Measurements from ENCODE around the gene ATG7. TPM values are rescaled to one million over a fixed set of nuclear protein-coding genes. Genes with fewer than 3 reads are reported as not detected.

ATG7 gene
- total RNA-seq, 1 donor from 2014 or later, result 55.0 TPM

- intact Hi-C loops (cut with DNase I), result no loop called here
- DNase-seq (ENCODE audit: extremely low spot score in 2 of 2), result no peak
- H3K27me3 ChIP-seq, result no peaks in the 10 kb centered on the region
- no peak overlapping the region for H3K4me3 ChIP-seq
- peaks cover 0 to 35% of the 10 kb centered on the region in 2 donors for H3K36me3 ChIP-seq
- no peak overlapping the region for H3K27ac ChIP-seq
- H3K9me3 ChIP-seq, result no peaks in the 10 kb centered on the region
- no peaks in the 10 kb centered on the region for H3K4me1 ChIP-seq
- TF ChIP-seq CTCF (IDR thresholded peaks at IDR 0.05) (no peak), POLR2AphosphoS5 (IDR thresholded peaks at IDR 0.05; ENCODE audit: insufficient read depth in 1 of 2, low read depth in 1 of 2) (no peak), POLR2A (IDR thresholded peaks at IDR 0.05) (no peak)
These were observed 32.0 kb downstream of the ATG7 start for GRCh38 chr3:11304175-11304574.

- H3K4me1 ChIP-seq, result no peaks in the 10 kb centered on the region
- H3K27ac ChIP-seq, result no peak overlapping the region
- H3K27me3 ChIP-seq, result no peaks in the 10 kb centered on the region
- H3K36me3 ChIP-seq, result peaks cover 0 to 38% of the 10 kb centered on the region in 2 donors
- no peak for DNase-seq (ENCODE audit: extremely low spot score in 2 of 2)
- no peaks in the 10 kb centered on the region for H3K9me3 ChIP-seq
- H3K4me3 ChIP-seq, result no peak overlapping the region
- intact Hi-C loops (cut with DNase I), result no loop called here
- TF ChIP-seq POLR2AphosphoS5 (IDR thresholded peaks at IDR 0.05; ENCODE audit: insufficient read depth in 1 of 2, low read depth in 1 of 2), result no peak
- TF ChIP-seq CTCF (IDR thresholded peaks at IDR 0.05), result no peak
- TF ChIP-seq POLR2A (IDR thresholded peaks at IDR 0.05), result no peak
These were observed 33.3 kb downstream of the ATG7 start for GRCh38 chr3:11305509-11305908.

- no peak for TF ChIP-seq POLR2A (IDR thresholded peaks at IDR 0.05)
- no peak for TF ChIP-seq POLR2AphosphoS5 (IDR thresholded peaks at IDR 0.05; ENCODE audit: insufficient read depth in 1 of 2, low read depth in 1 of 2)
- no peak for TF ChIP-seq CTCF (IDR thresholded peaks at IDR 0.05)
- Histone ChIP-seq H3K27me3 (no peaks in the 10 kb centered on the region), H3K27ac (peak overlapping the region; percentile 33), H3K4me3 (no peak overlapping the region), H3K9me3 (no peaks in the 10 kb centered on the region), H3K4me1 (no peaks in the 10 kb centered on the region), H3K36me3 (peaks cover 0 to 38% of the 10 kb centered on the region in 2 donors)
- no peak for DNase-seq (ENCODE audit: extremely low spot score in 2 of 2)
- intact Hi-C loops (cut with DNase I), result no loop called here
These were observed 34.8 kb downstream of the ATG7 start for GRCh38 chr3:11306817-11307589.

GRCh38 chr3:11307830-11308432 lies 35.7 kb downstream of the ATG7 start:
- no peaks in the 10 kb centered on the region for H3K27me3 ChIP-seq
- no peaks in the 10 kb centered on the region for H3K4me1 ChIP-seq
- intact Hi-C loops (cut with DNase I), result no loop called here
- no peak for TF ChIP-seq CTCF (IDR thresholded peaks at IDR 0.05)
- no peak for TF ChIP-seq POLR2A (IDR thresholded peaks at IDR 0.05)
- TF ChIP-seq POLR2AphosphoS5 (IDR thresholded peaks at IDR 0.05; ENCODE audit: insufficient read depth in 1 of 2, low read depth in 1 of 2), result no peak
- DNase-seq (ENCODE audit: extremely low spot score in 2 of 2), result no peak
- H3K27ac ChIP-seq, result peak overlapping the region; percentile 33
- H3K36me3 ChIP-seq, result peaks cover 0 to 38% of the 10 kb centered on the region in 2 donors
- no peak overlapping the region for H3K4me3 ChIP-seq
- no peaks in the 10 kb centered on the region for H3K9me3 ChIP-seq

GRCh38 chr3:11310258-11310657 lies 38.1 kb downstream of the ATG7 start:
- no peak for DNase-seq (ENCODE audit: extremely low spot score in 2 of 2)
- Histone ChIP-seq H3K4me1 (no peaks in the 10 kb centered on the region), H3K4me3 (no peak overlapping the region), H3K27me3 (no peaks in the 10 kb centered on the region), H3K9me3 (no peaks in the 10 kb centered on the region), H3K27ac (no peak overlapping the region), H3K36me3 (peaks cover 0 to 48% of the 10 kb centered on the region in 2 donors)
- intact Hi-C loops (cut with DNase I), result no loop called here
- TF ChIP-seq POLR2AphosphoS5 (IDR thresholded peaks at IDR 0.05; ENCODE audit: insufficient read depth in 1 of 2, low read depth in 1 of 2) (no peak), CTCF (IDR thresholded peaks at IDR 0.05) (no peak), POLR2A (IDR thresholded peaks at IDR 0.05) (no peak)

Measured in vagina (tissue), 2 donors.